Stomach smooth muscle (tissue), 2 donors: ENCODE measurements around the gene OR52A1.

Source experiments
- H3K27ac ChIP-seq: one replicate; pipeline ENCODE4 v1.7.0; 2013; ENCODE audit warnings: mild to moderate bottlenecking, low read length, inconsistent platforms
- H3K27me3 ChIP-seq, 2 donors: one replicate each; pipeline ENCODE4 v1.7.0; 2013; ENCODE audit warnings: low read length in 2 of 2; ENCODE audit not compliant: insufficient read depth in 2 of 2, control insufficient read depth in 1 of 2
- H3K36me3 ChIP-seq, 2 donors: one replicate each; pipeline ENCODE4 v1.7.0; 2013; ENCODE audit warnings: low read length in 2 of 2; ENCODE audit not compliant: control insufficient read depth in 2 of 2, insufficient read depth in 2 of 2
- H3K4me1 ChIP-seq: one replicate; pipeline ENCODE4 v1.7.0; 2013; ENCODE audit warnings: low read length; ENCODE audit not compliant: control insufficient read depth, insufficient read depth
- H3K4me3 ChIP-seq, 2 donors: one replicate each; pipeline ENCODE4 v1.7.0; 2013; ENCODE audit warnings: low read length in 2 of 2
- H3K9ac ChIP-seq, 2 donors: one replicate each; pipeline ENCODE4 v1.7.0; 2013; ENCODE audit warnings: low read length in 2 of 2, mild to moderate bottlenecking in 1 of 2
- H3K9me3 ChIP-seq, 2 donors: one replicate each; pipeline ENCODE4 v1.7.0; 2013; ENCODE audit warnings: low read length in 2 of 2; ENCODE audit not compliant: control insufficient read depth in 2 of 2
- donor health status: healthy.
- donor health status: Pancreatic carcinoma.

The OR52A1 gene

GRCh38 chr11:5102246-5102645 is 52.3 kb downstream of the OR52A1 start:
- Histone ChIP-seq H3K36me3 (no peaks in the 10 kb centered on the region), H3K9me3 (peaks cover 0 to 2% of the 10 kb centered on the region in 2 donors), H3K27ac (no peak overlapping the region), H3K9ac (no peak overlapping the region), H3K4me1 (no peaks in the 10 kb centered on the region), H3K27me3 (peaks cover 2 to 4% of the 10 kb centered on the region in 2 donors), H3K4me3 (no peak overlapping the region)

- H3K4me1 ChIP-seq, result no peaks in the 10 kb centered on the region
- H3K9me3 ChIP-seq, result no peaks in the 10 kb centered on the region
- no peak overlapping the region for H3K9ac ChIP-seq
- H3K36me3 ChIP-seq, result no peaks in the 10 kb centered on the region
- H3K27me3 ChIP-seq, result no peaks in the 10 kb centered on the region
- no peak overlapping the region for H3K4me3 ChIP-seq
- no peak overlapping the region for H3K27ac ChIP-seq
Measured at GRCh38 chr11:5096011-5096410, 58.5 kb downstream of the OR52A1 start.
